HepG2 (cell line): ENCODE data around the gene ASL. TPM values are rescaled to one million over a fixed set of nuclear protein-coding genes. Genes with fewer than 3 reads are reported as not detected.

Source experiments
- AKAP8 ChIP-seq: sonication (generic); formaldehyde crosslinking; IDR thresholded peaks from 2 replicates; pipeline ENCODE4 v1.5.1; 2020; ENCODE audit warnings: mild to moderate bottlenecking, missing genetic modification reagents
- DPF2 ChIP-seq: sonication (generic); formaldehyde crosslinking; IDR thresholded peaks from 2 replicates; pipeline ENCODE4 v1.4.0; 2020; ENCODE audit warnings: mild to moderate bottlenecking, low read depth, missing genetic modification reagents, borderline replicate concordance
- GMEB2 ChIP-seq: IDR thresholded peaks from 2 replicates; pipeline ENCODE4 v1.6.1; 2016; ENCODE audit warnings: missing biosample characterization, missing genetic modification reagents, low read depth
- HOXA5 ChIP-seq: sonication (generic); formaldehyde crosslinking; IDR thresholded peaks from 2 replicates; pipeline ENCODE4 v1.4.0; 2020; ENCODE audit warnings: missing genetic modification reagents
- JUNB ChIP-seq: sonication (generic); formaldehyde crosslinking; IDR thresholded peaks from 2 replicates; pipeline ENCODE4 v1.8.0; 2022; ENCODE audit warnings: missing genetic modification reagents, mild to moderate bottlenecking, borderline replicate concordance
- PHF8 ChIP-seq: sonication (generic); formaldehyde crosslinking; IDR thresholded peaks from 2 replicates; pipeline ENCODE4 v1.5.0; 2020; ENCODE audit warnings: missing genetic modification reagents
- POLR2AphosphoS5 ChIP-seq: IDR thresholded peaks from 2 replicates; pipeline ENCODE4 v1.6.1; 2012; ENCODE audit warnings: low read depth, low read length
- SP1 ChIP-seq, 2 experiments: fragments of 450-650 bp in 1 of 2; sonication (generic) in 1 of 2; formaldehyde crosslinking in 1 of 2; IDR thresholded peaks; 2 replicates each; pipeline versions ENCODE4 v1.4.0 to v1.6.1; 2016 to 2020; ENCODE audit warnings: missing genetic modification reagents in 1 of 2
- STAT5B ChIP-seq: sonication (generic); formaldehyde crosslinking; IDR thresholded peaks from 2 replicates; pipeline ENCODE4 v1.4.0; 2020; ENCODE audit warnings: missing genetic modification reagents
- TFDP1 ChIP-seq: IDR thresholded peaks from 2 replicates; pipeline ENCODE4 v1.6.1; 2016; ENCODE audit warnings: missing compliant biosample characterization, missing genetic modification reagents, borderline replicate concordance
- TP53 ChIP-seq: sonication (generic); formaldehyde crosslinking; conservative IDR thresholded peaks from 2 replicates; pipeline ENCODE4 v1.4.0; 2020; ENCODE audit warnings: missing genetic modification reagents
- XRCC5 ChIP-seq: fragments of 200-400 bp; formaldehyde crosslinking; optimal IDR thresholded peaks from 2 replicates; pipeline ENCODE3; 2017; ENCODE audit warnings: mild to moderate bottlenecking, low read length
- ZBTB2 ChIP-seq: sonication (generic); formaldehyde crosslinking; IDR thresholded peaks from 2 replicates; pipeline ENCODE4 v1.8.0; 2022; ENCODE audit warnings: low read depth, missing genetic modification reagents
- ZBTB33 ChIP-seq: sonication (generic); formaldehyde crosslinking; IDR thresholded peaks from 2 replicates; pipeline ENCODE4 v1.4.0; 2020; ENCODE audit warnings: missing genetic modification reagents
- ZBTB42 ChIP-seq: sonication (generic); formaldehyde crosslinking; IDR thresholded peaks from 2 replicates; pipeline ENCODE4 v1.5.0; 2020; ENCODE audit warnings: mild to moderate bottlenecking, missing genetic modification reagents
- ZFP36 ChIP-seq: fragments of 150-350 bp; IDR thresholded peaks from 2 replicates; pipeline ENCODE4 v1.6.1; 2018; ENCODE audit warnings: borderline replicate concordance, low read length, low read depth; ENCODE audit not compliant: partially characterized antibody
- ZMAT3 ChIP-seq: sonication (generic); formaldehyde crosslinking; conservative IDR thresholded peaks from 2 replicates; pipeline ENCODE4 v1.7.0; 2021; ENCODE audit warnings: missing genetic modification reagents
- ZMYM2 ChIP-seq: sonication (generic); formaldehyde crosslinking; IDR thresholded peaks from 2 replicates; pipeline ENCODE4 v1.8.0; 2022; ENCODE audit warnings: mild to moderate bottlenecking, missing genetic modification reagents
- ZMYM4 ChIP-seq: sonication (generic); formaldehyde crosslinking; IDR thresholded peaks from 2 replicates; pipeline ENCODE4 v1.8.1; 2023; ENCODE audit warnings: mild to moderate bottlenecking, missing genetic modification reagents
- ZNF331 ChIP-seq: sonication (generic); formaldehyde crosslinking; IDR thresholded peaks from 2 replicates; pipeline ENCODE4 v1.4.0; 2020; ENCODE audit warnings: missing genetic modification reagents
- ZNF337 ChIP-seq: sonication (generic); formaldehyde crosslinking; IDR thresholded peaks from 2 replicates; pipeline ENCODE4 v1.5.1; 2020; ENCODE audit warnings: missing genetic modification reagents, low read depth, mild to moderate bottlenecking, borderline replicate concordance
- ZNF562 ChIP-seq: sonication (generic); formaldehyde crosslinking; IDR thresholded peaks from 2 replicates; pipeline ENCODE4 v1.8.0; 2022; ENCODE audit warnings: missing genetic modification reagents, borderline replicate concordance
- ZNF563 ChIP-seq: sonication (generic); formaldehyde crosslinking; IDR thresholded peaks from 2 replicates; pipeline ENCODE4 v1.8.0; 2022; ENCODE audit warnings: mild to moderate bottlenecking, moderate library complexity, missing genetic modification reagents
- ZSCAN31 ChIP-seq: sonication (generic); formaldehyde crosslinking; IDR thresholded peaks from 2 replicates; pipeline ENCODE4 v1.5.0; 2020; ENCODE audit warnings: low read depth, mild to moderate bottlenecking, missing genetic modification reagents
- polyA plus RNA-seq, 8 experiments: library from polyadenylated mRNA; depleted of rRNA in 3 of 8; stranded (reverse) in 7 of 8; unstranded in 1 of 8; fragments of >200 nt; fragmentation: Illumina TruSeq in 4 of 8; extraction: Trizol in 4 of 8; gene quantifications; 2 replicates each; pipeline versions ENCODE4 v1.2.1 to v1.2.3, GENCODE V29; 2011 to 2016; ENCODE audit warnings: low read depth in 4 of 8, missing spikeins in 1 of 8, mixed read lengths in 1 of 8; ENCODE audit not compliant: insufficient read depth in 1 of 8
- total RNA-seq, 5 experiments: library from RNA; depleted of rRNA; stranded (reverse); fragments of >200 nt; fragmentation: Illumina TruSeq; extraction: Trizol; gene quantifications; 2 replicates each; pipeline ENCODE4 v1.2.3, GENCODE V29; 2016; ENCODE audit warnings: low read depth in 1 of 5

ASL gene
- total and polyA plus RNA-seq, 2 of the 13 experiments (the other 11 are each of a cell fraction or from before 2014, with no cell fraction given) = 71.4 to 96.5 TPM

GRCh38 chr7:66075590-66076461 lies at the start of gene ASL (continued):
- TF ChIP-seq ZBTB2 = no peak
- peak; percentile 88; the same call in 1 of the 2 replicates for TF ChIP-seq ZNF337 (CRISPR knock-in tag)
- TF ChIP-seq DPF2 = no peak
- TF ChIP-seq ZNF562 (CRISPR knock-in tag) = no peak
- TF ChIP-seq GMEB2 (CRISPR knock-in tag) = no peak
- TF ChIP-seq ZBTB33 (CRISPR knock-in tag) = no peak
- TF ChIP-seq TFDP1 (CRISPR knock-in tag) = peak; percentile 87; the same call in 1 of the 2 replicates
- no peak for TF ChIP-seq STAT5B (CRISPR knock-in tag)
- TF ChIP-seq ZSCAN31 (CRISPR knock-in tag) = peak; percentile 39; the same call in 1 of the 2 replicates
- 0 out of 2 replicates have a peak, but pooled peaks have one; percentile 22 for TF ChIP-seq ZNF331 (CRISPR knock-in tag)
- 0 out of 2 replicates have a peak, but pooled peaks have one; percentile 29 for TF ChIP-seq ZMYM2 (CRISPR knock-in tag)
- TF ChIP-seq ZMYM4 (CRISPR knock-in tag) = peak; percentile 88
- peak; percentile 75; the same call in 1 of the 2 replicates for TF ChIP-seq AKAP8 (CRISPR knock-in tag)
- TF ChIP-seq ZNF563 (CRISPR knock-in tag) = peak; percentile 52; the same call in 1 of the 2 replicates
- 0 out of 2 replicates have a peak, but pooled peaks have one; percentile 51 for TF ChIP-seq ZBTB42 (CRISPR knock-in tag)
- 0 out of 2 replicates have a peak, but pooled peaks have one; percentile 76 for TF ChIP-seq ZMAT3 (CRISPR knock-in tag)
- TF ChIP-seq HOXA5 (CRISPR knock-in tag) = peak; percentile 71
- no peak for TF ChIP-seq SP1 (IDR thresholded peaks at IDR 0.05)
- TF ChIP-seq SP1 (CRISPR knock-in tag; IDR thresholded peaks at IDR 0.05) = peak; percentile 83
- peak; percentile 73 for TF ChIP-seq PHF8 (CRISPR knock-in tag)
- TF ChIP-seq JUNB = no peak
- TF ChIP-seq TP53 (CRISPR knock-in tag) = 0 out of 2 replicates have a peak, but pooled peaks have one; percentile 67
- TF ChIP-seq ZFP36 = no peak
- no peak for TF ChIP-seq XRCC5
- TF ChIP-seq POLR2AphosphoS5 = peak; percentile 73
